NCI-H2227 (cell line): ENCODE data around the gene OR5D18.
"Not testable (repeated sequence)": the region's sequence is repeated elsewhere in the genome, so short reads cannot be mapped to it uniquely, and the experiment has no call there.

Experiments
- DNase-seq: peaks from one replicate; lab custom pipeline; 2025; ENCODE audit not compliant: unreplicated experiment; lab: John Stamatoyannopoulos, UW

Gene OR5D18

DNA sequence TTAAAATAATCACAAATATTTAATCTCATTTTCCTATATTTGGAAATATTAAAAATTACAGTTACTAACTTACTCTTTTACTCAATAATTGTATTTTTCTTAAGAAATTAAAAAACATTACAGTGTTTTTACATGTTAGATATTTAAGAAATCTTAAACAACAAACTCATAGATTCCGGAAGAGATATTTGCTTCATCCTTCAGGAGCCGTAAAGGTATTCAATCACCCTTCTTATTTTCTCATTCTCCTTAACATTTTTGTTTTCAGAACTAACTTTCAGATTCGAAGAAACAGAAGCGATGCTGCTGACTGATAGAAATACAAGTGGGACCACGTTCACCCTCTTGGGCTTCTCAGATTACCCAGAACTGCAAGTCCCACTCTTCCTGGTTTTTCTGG, at the start of gene OR5D18:
Gene OR5D18, plus strand, starts transcription at position 301 of the 400 bp plus-strand sequence. Its CDS starts 0 bp downstream, at position 301.
- DNase-seq, result no peak

DNA sequence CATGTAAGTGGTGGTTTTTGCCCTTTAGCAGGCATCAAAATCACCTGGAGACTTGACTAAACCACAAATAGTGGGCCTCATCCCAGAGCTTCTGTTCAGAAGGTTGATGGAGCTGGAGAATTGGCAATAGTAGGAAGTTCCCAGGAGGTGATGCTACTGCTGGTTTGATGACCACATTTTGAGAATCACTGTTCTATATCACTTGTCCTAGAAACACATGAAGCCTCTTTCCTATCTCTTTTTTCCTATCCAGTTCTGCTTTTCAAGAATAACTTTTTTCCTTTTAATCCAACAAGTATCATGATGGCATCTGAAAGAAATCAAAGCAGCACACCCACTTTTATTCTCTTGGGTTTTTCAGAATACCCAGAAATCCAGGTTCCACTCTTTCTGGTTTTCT, 46.3 kb upstream of the OR5D18 start, which contains the start of gene OR5D13:
Gene OR5D13, plus strand, starts transcription at position 301 of the 400 bp plus-strand sequence. Its CDS starts 0 bp downstream, at position 301.
- no peak for DNase-seq

DNA sequence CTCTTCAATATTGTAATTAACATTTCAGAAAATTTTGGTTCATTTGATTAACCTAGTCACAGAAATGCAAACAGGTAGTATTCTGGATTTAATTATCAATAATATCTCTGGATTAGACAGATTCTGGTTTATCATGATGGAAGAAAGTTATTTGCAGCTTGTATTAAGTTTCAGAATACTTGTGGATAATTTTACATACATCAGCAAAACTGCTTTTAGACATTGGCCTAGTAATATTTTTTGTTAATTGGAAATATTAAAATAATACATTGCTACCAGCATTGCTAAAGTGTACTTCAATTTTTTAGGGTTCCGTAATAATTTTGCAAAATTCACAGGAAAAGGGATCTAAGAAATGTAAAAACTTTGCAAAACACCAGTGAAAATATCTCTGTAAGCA, 27.8 kb upstream of the OR5D18 start:
- DNase-seq, result no peak

DNA sequence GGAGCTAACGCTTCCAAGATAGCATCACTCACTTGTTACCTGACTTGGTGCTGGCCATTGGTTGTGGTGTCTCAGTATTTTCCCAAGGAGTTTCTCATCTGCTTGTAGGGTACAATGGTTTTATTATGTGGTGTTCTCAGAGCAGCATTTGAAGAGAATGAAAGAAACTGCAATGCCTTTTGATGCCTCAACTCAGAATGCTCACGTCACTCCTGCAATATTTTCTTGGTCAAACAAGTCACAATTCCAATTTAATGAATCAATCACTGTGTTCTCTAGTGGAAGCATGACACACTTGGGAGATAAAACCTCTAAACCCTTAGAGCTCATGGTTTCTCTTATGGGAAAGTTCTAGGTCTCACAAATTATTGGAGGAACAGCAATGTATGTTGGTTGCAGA, 26.1 kb upstream of the OR5D18 start:
- DNase-seq, result no peak

DNA sequence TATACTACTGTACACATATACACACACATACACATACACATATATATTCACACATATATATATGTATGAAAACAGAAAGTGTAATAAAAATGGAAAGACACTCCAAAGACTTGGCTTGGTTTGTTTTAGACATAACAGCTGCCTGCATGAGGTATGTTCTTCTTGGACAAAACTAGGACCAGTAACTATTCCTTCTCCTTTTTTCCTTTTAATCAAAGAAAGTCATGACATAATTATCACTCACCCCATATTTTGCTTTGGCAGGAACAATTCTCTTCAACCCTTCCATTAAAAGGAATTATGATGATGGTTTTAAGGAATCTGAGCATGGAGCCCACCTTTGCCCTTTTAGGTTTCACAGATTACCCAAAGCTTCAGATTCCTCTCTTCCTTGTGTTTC, 24.2 kb upstream of the OR5D18 start, which contains the start of gene OR5D14:
Gene OR5D14, plus strand, starts transcription at position 301 of the 400 bp plus-strand sequence. Its CDS starts 0 bp downstream, at position 301.
- DNase-seq, result no peak

DNA sequence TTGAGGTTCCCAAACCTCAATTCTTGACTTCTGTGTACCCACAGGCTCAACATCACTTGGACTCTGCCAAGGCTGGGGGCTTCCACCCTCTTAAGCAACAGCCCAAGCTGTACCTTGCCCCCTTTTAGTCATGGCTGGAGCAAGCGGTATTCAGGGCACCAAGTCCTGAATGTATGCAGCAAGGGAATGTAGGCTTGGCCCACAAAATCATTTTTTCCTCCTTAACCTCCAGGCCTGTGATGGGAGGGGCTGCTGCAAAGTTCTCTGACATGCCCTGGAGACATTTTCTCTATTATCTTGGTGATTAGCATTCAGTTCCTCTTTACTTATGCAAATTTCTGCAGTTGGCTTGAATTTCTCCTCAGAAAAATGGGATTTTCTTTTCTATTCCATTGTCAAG, 13.2 kb upstream of the OR5D18 start:
- DNase-seq, result no peak

DNA sequence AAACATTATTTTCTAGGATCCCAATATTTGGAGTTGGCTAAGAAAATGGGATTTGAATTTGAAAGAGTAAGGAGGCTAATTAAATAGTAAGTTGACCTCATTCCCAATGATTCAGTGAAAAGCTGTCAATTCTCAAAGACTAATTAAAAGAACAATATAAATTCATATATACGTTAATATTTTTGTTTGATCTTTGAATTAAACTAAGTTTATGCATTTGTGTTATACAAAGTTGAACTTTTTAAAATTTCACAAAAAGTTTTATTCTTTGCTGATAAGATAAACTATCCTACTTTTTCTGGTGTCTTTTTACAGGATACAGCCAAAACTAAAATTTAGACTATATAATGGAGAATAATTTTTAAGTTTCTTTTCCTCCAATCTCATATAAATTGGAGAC, 8.4 kb upstream of the OR5D18 start, which contains the start of gene OR5L1:
Gene OR5L1, plus strand, starts transcription at position 301 of the 400 bp plus-strand sequence. CDS start 100 bp downstream, outside the sequence.
- no peak for DNase-seq

DNA sequence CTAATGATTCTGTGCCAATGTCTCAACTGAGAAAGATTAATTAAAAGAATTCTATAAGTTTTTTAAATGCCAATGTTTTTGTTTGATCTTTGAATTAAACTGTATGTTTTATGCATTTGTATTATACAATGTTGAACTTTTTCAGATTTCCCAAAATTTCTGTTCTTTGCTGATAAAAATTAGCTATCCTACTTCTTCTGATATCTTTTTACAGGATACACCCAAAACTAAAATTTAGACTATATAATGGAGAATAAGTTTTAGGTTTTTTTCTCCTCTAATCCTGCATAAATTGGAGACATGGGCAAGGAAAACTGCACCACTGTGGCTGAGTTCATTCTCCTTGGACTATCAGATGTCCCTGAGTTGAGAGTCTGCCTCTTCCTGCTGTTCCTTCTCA, 7.5 kb downstream of the OR5D18 start, which contains the start of gene OR5L2:
Gene OR5L2, plus strand, starts transcription at position 301 of the 400 bp plus-strand sequence. Its CDS starts 0 bp downstream, at position 301.
- DNase-seq, result no peak

DNA sequence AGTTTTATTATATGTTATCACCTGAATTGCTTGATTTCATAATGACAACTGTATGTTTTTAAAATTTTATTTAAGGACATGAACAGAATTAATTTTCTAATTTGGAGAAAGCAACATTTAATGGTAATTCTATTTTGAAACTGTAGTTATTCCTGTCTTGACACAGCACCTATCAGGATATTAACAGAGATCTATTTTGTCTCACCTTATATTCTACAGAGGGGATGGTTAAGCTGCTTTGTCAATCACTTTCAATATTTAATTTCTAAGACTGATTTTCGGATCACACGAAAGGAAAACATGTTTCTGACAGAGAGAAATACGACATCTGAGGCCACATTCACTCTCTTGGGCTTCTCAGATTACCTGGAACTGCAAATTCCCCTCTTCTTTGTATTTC, 19.0 kb downstream of the OR5D18 start, which contains the start of gene OR5D16:
Gene OR5D16, plus strand, starts transcription at position 301 of the 400 bp plus-strand sequence. Its CDS starts 0 bp downstream, at position 301.
- no peak for DNase-seq

DNA sequence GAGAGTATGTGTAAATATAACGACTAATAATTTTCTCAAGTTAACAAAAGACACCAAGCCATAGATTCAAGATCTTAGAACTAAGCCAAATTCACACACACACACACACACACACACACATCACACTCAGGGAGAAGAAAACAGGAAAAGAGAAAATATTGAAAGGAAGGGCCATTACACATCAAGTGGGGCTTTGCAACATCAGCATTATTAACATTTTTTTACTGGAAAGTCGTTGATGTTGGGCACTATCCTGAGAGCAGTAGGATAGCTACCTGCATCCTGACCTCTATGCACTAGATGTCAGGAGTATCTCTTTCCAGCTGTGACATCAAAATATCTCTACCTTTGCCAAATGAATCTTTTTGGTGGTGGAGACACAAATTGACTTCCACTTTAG, 28.0 kb downstream of the OR5D18 start:
- DNase-seq, result no peak

DNA sequence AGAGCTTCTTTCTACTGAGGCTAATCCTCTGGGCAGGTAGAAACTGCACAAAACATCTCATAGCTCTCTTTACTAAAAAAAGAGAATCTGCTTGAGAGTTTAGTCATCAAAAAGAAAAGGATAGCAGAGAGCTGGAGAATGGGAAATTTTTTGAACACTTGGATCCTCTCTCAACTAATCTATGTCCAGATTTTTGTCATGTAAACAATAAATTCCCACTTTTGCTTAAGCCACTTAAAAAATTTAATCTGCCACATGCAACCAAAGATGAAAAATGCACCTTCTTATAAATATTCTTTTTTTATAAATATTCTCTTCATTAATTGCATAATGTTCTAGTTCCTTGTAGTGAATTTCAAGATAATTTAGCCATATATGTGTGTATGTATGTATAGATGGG, 29.6 kb downstream of the OR5D18 start:
- no peak for DNase-seq

DNA sequence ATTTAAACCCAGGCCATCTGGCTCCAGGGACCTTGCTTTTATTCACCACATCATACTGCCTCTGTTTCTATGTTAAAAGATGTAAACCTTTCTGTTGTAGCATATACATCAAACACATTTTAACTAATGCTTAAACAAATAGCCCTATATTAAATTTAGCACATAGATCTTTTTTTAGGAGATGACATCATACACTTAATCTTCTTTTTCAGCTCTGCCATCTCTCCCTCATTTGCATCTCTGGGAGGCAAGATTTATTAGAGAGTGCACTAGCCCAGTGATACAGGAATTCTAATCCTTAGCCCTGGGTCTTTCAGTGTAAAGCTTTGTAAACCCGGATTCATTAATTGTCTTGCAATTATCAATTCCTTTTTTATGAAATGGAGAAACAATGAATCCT, 32.7 kb downstream of the OR5D18 start:
- DNase-seq, result no peak

DNA sequence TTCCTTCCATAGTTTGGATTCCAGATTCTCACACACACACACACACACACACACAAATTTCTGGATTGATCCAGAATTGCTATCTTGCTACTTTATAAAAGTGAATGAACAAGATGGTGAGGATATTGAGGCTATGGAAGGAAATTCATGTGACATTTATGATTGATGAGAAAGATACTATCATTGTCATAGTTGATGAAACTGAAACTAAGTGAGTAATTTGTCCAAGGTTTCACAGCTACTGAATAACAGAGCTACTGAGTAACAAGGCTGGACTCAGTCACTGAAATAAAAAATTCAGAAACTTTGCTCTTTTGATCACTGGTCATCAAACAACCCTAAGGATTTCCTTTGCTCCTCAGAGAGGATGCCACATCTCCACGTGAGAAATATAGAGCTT, 35.3 kb downstream of the OR5D18 start:
- no peak for DNase-seq

DNA sequence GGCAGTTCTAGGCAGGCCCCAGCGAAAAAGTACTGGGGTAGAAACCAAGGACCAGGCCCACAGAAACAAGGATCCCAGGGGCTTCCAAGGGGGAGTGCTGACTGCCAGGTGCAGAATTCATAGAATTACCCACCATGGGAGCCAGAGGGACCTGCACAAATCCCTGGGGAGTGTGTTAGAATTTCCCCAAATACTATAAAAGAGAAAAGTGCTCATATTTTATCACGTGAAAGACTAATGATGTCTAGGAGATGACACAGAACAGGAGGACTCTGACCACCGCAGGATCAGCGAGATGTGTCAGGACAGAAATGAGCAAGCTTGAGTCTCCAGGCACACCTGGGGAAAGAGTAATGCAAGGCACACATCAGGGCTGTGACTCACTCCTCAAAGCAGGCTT, 47.9 kb downstream of the OR5D18 start:
- DNase-seq, result not testable (repeated sequence)
